ENCODE measurements around the gene SLC2A6. TPM values are rescaled to one million over a fixed set of nuclear protein-coding genes. Genes with fewer than 3 reads are reported as not detected.

The SLC2A6 gene
- total RNA-seq, 1 experiment from 2014 or later: 20.5 TPM

DNA sequence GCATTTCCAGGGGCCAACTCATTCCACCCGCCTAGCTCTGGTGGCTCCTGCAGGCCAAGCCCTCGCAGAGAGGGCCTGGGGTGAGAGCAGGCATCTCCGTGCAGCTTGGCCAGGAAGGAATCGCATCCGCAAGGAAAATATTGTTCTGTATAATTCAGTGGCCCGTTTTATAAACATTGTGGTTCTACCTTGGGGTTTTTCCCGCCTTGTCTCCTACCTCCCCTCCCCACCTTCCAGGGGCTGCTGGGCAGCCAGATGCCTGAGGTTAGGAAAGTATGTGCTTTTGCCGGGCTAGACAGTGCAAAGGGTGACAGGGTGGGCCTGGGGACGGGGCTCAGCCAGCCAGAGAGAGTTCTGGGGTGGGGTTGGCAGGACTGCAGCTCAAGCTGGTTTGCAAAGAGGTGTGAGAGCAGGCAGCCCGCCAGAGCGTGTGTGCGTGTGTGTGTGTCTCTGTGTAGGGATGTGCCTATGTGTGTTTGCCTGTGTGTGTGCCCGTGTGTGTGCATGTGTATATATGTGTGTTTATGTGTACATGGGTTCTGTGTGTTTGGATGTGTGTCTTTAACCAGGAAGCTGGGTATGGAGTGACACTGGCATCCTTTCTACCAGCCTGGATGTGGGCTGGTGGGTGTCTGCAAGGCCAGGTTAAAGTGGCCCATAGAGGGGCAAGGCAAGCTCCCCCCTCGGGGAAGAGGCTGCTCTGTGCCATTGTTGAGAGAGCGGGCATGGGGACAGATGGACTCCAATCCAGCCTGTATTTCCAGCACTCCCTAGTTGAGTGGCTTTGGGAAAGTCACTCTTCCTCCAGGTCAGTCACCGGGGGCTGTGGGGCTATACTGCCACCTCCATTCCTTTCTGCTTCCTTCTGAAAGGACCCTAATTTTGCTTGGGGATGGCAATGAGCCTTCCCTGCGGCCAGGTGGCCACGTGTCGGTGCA is 10.6 kb upstream of the SLC2A6 start:
- H3K9ac ChIP-seq (ENCODE audit: low read length): no peak overlapping the region
- H3K9me3 ChIP-seq (ENCODE audit: low read length): no peaks in the 10 kb centered on the region
- no peaks in the 10 kb centered on the region for H3K27me3 ChIP-seq (ENCODE audit: low read length)
- H4K20me1 ChIP-seq (ENCODE audit: low read length): no peaks in the 10 kb centered on the region
- H3K27ac ChIP-seq (ENCODE audit: low read length): no peak overlapping the region
- TF ChIP-seq EZH2 (IDR thresholded peaks at IDR 0.05; ENCODE audit: low read length, unreplicated experiment) (no peak), EZH2phosphoT487 (IDR thresholded peaks at IDR 0.05; ENCODE audit: borderline replicate concordance, low read length) (no peak)
- TF ChIP-seq, protein P1, sequence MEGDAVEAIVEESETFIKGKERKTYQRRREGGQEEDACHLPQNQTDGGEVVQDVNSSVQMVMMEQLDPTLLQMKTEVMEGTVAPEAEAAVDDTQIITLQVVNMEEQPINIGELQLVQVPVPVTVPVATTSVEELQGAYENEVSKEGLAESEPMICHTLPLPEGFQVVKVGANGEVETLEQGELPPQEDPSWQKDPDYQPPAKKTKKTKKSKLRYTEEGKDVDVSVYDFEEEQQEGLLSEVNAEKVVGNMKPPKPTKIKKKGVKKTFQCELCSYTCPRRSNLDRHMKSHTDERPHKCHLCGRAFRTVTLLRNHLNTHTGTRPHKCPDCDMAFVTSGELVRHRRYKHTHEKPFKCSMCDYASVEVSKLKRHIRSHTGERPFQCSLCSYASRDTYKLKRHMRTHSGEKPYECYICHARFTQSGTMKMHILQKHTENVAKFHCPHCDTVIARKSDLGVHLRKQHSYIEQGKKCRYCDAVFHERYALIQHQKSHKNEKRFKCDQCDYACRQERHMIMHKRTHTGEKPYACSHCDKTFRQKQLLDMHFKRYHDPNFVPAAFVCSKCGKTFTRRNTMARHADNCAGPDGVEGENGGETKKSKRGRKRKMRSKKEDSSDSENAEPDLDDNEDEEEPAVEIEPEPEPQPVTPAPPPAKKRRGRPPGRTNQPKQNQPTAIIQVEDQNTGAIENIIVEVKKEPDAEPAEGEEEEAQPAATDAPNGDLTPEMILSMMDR (conservative IDR thresholded peaks at IDR 0.05; ENCODE audit: low read depth, low read length): no peak
- H3K9me2 ChIP-seq (replicated peaks; ENCODE audit: low read length): no peaks in the 10 kb centered on the region
- no peaks in the 10 kb centered on the region for H3K79me2 ChIP-seq (ENCODE audit: low read length)
- BruUV-seq (replicated peaks): no TSS peak
- no peak for DNase-seq
- no peak overlapping the region for H2AFZ ChIP-seq (ENCODE audit: low read length)
- no peak for ATAC-seq
- H3F3A ChIP-seq (ENCODE audit: low read length, unreplicated experiment): no peaks in the 10 kb centered on the region
- no peak overlapping the region for H3K4me3 ChIP-seq (ENCODE audit: low read length)
- H3K4me2 ChIP-seq (ENCODE audit: low read length): no peak overlapping the region
- POLR2A ChIA-PET (ENCODE audit: unreplicated experiment): no interaction called here
- H3K4me1 ChIP-seq (ENCODE audit: insufficient read depth, low read length): peaks cover 13% of the 10 kb centered on the region
- intact Hi-C loops (cut with micrococcal nuclease): loop anchor here (5.0 kb wide), 2 partner anchors 132 to 302 kb away; partner anchors contain the start of genes SURF1 and SURF2
- no peaks in the 10 kb centered on the region; the same call in 1 of the 2 replicates for H3K36me3 ChIP-seq (ENCODE audit: low read depth, low read length)
- CTCF ChIA-PET: no interaction called here

DNA sequence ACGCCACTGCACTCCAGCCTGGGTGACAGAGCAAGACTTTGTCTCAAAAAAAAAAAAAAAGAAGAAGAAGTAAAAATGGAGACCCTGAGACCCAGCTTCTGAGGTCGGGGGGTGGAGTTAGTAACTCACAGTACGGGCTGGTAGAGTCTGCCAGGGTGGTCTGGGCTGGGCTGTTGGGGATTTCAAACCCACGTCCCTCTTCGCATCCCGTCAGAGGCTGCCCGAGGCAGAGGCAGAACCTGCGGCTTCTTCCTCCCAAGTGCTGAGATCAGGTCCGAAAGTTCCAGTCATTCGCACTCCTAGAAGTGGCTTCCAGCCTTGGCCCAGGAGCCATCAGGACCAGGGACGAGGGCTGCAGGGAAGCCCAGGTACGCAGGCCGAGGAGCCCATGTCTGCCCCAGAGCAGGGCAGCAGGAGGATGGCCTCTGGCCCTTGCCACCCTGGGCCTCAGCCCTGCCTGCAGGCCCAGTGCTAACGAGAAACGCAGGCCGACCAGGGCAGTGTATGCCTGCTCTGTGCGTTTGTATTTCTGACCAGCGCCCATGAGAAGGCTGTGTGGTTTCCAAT is 9.9 kb upstream of the SLC2A6 start:
- ATAC-seq: no peak
- Histone ChIP-seq H3K9ac (ENCODE audit: low read length) (no peak overlapping the region), H3K9me3 (ENCODE audit: low read length) (no peaks in the 10 kb centered on the region), H3K4me1 (ENCODE audit: insufficient read depth, low read length) (peaks cover 16% of the 10 kb centered on the region), H3K79me2 (ENCODE audit: low read length) (no peaks in the 10 kb centered on the region), H3K4me3 (ENCODE audit: low read length) (no peak overlapping the region), H3K4me2 (ENCODE audit: low read length) (no peak overlapping the region), H4K20me1 (ENCODE audit: low read length) (no peaks in the 10 kb centered on the region), H3K27ac (ENCODE audit: low read length) (no peak overlapping the region), H3K27me3 (ENCODE audit: low read length) (no peaks in the 10 kb centered on the region), H3K9me2 (replicated peaks; ENCODE audit: low read length) (no peaks in the 10 kb centered on the region), H3F3A (ENCODE audit: low read length, unreplicated experiment) (no peaks in the 10 kb centered on the region), H3K36me3 (ENCODE audit: low read depth, low read length) (no peaks in the 10 kb centered on the region; the same call in 1 of the 2 replicates), H2AFZ (ENCODE audit: low read length) (no peak overlapping the region)
- ChIA-PET CTCF (no interaction called here), POLR2A (ENCODE audit: unreplicated experiment) (no interaction called here)
- BruUV-seq (replicated peaks): no TSS peak
- intact Hi-C loops (cut with micrococcal nuclease): loop anchor here (5.0 kb wide), 2 partner anchors 131 to 301 kb away; partner anchors contain the start of genes SURF1 and SURF2
- DNase-seq: no peak
- TF ChIP-seq EZH2 (IDR thresholded peaks at IDR 0.05; ENCODE audit: low read length, unreplicated experiment): no peak
- TF ChIP-seq, protein P1 (conservative IDR thresholded peaks at IDR 0.05; ENCODE audit: low read depth, low read length): no peak
- no peak for TF ChIP-seq EZH2phosphoT487 (IDR thresholded peaks at IDR 0.05; ENCODE audit: borderline replicate concordance, low read length)

Measured in PC-3 (cell line).